CD14-positive monocyte (primary cell): Measurements from ENCODE around the gene EPHA7. TPM values are rescaled to one million over a fixed set of nuclear protein-coding genes. Genes with fewer than 3 reads are reported as not detected.

ENCODE experiments used
- DNase-seq, 3 donors: peaks; one replicate each; pipeline ENCODE4 v3.0.0-alpha.2; 2011 to 2022
- H2AFZ ChIP-seq: 2 replicates; pipeline ENCODE4 v1.6.0; 2012; ENCODE audit warnings: mild to moderate bottlenecking, low read depth, low read length, inconsistent platforms; ENCODE audit not compliant: insufficient read depth, poor library complexity, severe bottlenecking
- H3K27ac ChIP-seq, 2 donors: 1 replicate in 1 of 2; 2 replicates in 1 of 2; pipeline ENCODE4 v1.5.1; 2012 to 2013; ENCODE audit warnings: low read length in 2 of 2, control low read depth in 1 of 2, inconsistent platforms in 1 of 2, low read depth in 1 of 2, mild to moderate bottlenecking in 1 of 2
- H3K27me3 ChIP-seq, 2 donors: one replicate each; pipeline versions ENCODE4 v1.6.0 to v1.6.1; 2011 to 2013; ENCODE audit warnings: low read length in 2 of 2; ENCODE audit not compliant: control insufficient read depth in 2 of 2, insufficient read depth in 2 of 2
- H3K36me3 ChIP-seq, 2 donors: replicated peaks in 1 of 2; 1 replicate in 1 of 2; 2 replicates in 1 of 2; pipeline versions ENCODE4 v1.5.1 to v1.6.1; 2012 to 2013; ENCODE audit warnings: low read length in 2 of 2, control low read depth in 1 of 2, inconsistent platforms in 1 of 2, mild to moderate bottlenecking in 1 of 2; ENCODE audit not compliant: insufficient read depth in 2 of 2, control insufficient read depth in 1 of 2
- H3K4me1 ChIP-seq, 2 donors: 1 replicate in 1 of 2; 2 replicates in 1 of 2; pipeline versions ENCODE4 v1.5.1 to v1.6.1; 2012 to 2013; ENCODE audit warnings: low read length in 2 of 2, control low read depth in 1 of 2, inconsistent platforms in 1 of 2, mild to moderate bottlenecking in 1 of 2, moderate library complexity in 1 of 2; ENCODE audit not compliant: insufficient read depth in 2 of 2, control insufficient read depth in 1 of 2
- H3K4me2 ChIP-seq: replicated peaks from 2 replicates; pipeline ENCODE3; 2012; ENCODE audit warnings: low read length, moderate library complexity, mild to moderate bottlenecking; ENCODE audit not compliant: poor library complexity, severe bottlenecking; ENCODE audit errors: extremely low read depth
- H3K4me3 ChIP-seq, 3 experiments: fragments of 200-600 bp in 1 of 3; sonication (generic) in 1 of 3; replicated peaks in 1 of 3; 1 replicate in 2 of 3; 2 replicates in 1 of 3; pipeline ENCODE4 v1.5.1; 2011 to 2013; ENCODE audit warnings: low read length in 3 of 3, mild to moderate bottlenecking in 3 of 3, control low read depth in 2 of 3, low read depth in 2 of 3, inconsistent platforms in 1 of 3, moderate library complexity in 1 of 3
- H3K79me2 ChIP-seq: 2 replicates; pipeline ENCODE4 v1.6.0; 2012; ENCODE audit warnings: mild to moderate bottlenecking, control low read depth, inconsistent platforms, low read length, moderate library complexity; ENCODE audit not compliant: insufficient read depth
- H3K9ac ChIP-seq: 2 replicates; pipeline ENCODE4 v1.6.0; 2017; ENCODE audit warnings: low read length, mild to moderate bottlenecking; ENCODE audit not compliant: insufficient read depth, poor library complexity, severe bottlenecking
- H3K9me3 ChIP-seq, 2 donors: replicated peaks in 1 of 2; 1 replicate in 1 of 2; 2 replicates in 1 of 2; pipeline versions ENCODE4 v1.5.1 to v1.6.1; 2012 to 2013; ENCODE audit warnings: low read length in 2 of 2, control low read depth in 1 of 2; ENCODE audit not compliant: control insufficient read depth in 1 of 2, insufficient read depth in 1 of 2
- H4K20me1 ChIP-seq: 2 replicates; pipeline ENCODE4 v1.6.0; 2012; ENCODE audit warnings: mild to moderate bottlenecking, low read length, control low read depth, moderate library complexity; ENCODE audit not compliant: insufficient read depth
- H3K27ac Mint-ChIP-seq, 7 donors: one replicate each; pipeline ENCODE4 v1.8.0; 2020; ENCODE audit warnings: mild to moderate bottlenecking in 7 of 7, mixed read lengths in 7 of 7, moderate library complexity in 6 of 7, inconsistent platforms in 2 of 7
- H3K27me3 Mint-ChIP-seq, 3 donors: one replicate each; pipeline ENCODE4 v1.8.0; 2021 to 2022; ENCODE audit warnings: low read depth in 3 of 3, mild to moderate bottlenecking in 3 of 3, mixed read lengths in 3 of 3, moderate library complexity in 3 of 3, inconsistent platforms in 1 of 3
- H3K36me3 Mint-ChIP-seq, 2 donors: one replicate each; pipeline ENCODE4 v1.8.0; 2020; ENCODE audit warnings: mixed read lengths in 2 of 2, inconsistent platforms in 1 of 2, mild to moderate bottlenecking in 1 of 2
- H3K4me1 Mint-ChIP-seq: one replicate; pipeline ENCODE4 v1.8.0; 2020; ENCODE audit warnings: mild to moderate bottlenecking, mixed read lengths
- H3K4me3 Mint-ChIP-seq, 2 donors: one replicate each; pipeline ENCODE4 v1.8.0; 2020; ENCODE audit warnings: mild to moderate bottlenecking in 2 of 2, mixed read lengths in 2 of 2, moderate library complexity in 1 of 2
- H3K9me3 Mint-ChIP-seq, 7 donors: one replicate each; pipeline ENCODE4 v1.8.0; 2020 to 2022; ENCODE audit warnings: mixed read lengths in 7 of 7, mild to moderate bottlenecking in 6 of 7, moderate library complexity in 6 of 7, inconsistent platforms in 2 of 7
- CTCF ChIP-seq: fragments of 200-600 bp; IDR thresholded peaks from one replicate; pipeline ENCODE4 v1.8.0; 2022; ENCODE audit warnings: antibody characterized with exemption, mild to moderate bottlenecking
- WGBS: methylation state at CpG from one replicate; pipeline ENCODE4 v1.1.5; 2013; ENCODE audit warnings: missing lambda C conversion rate; ENCODE audit not compliant: insufficient coverage; 5-methylcytosine and 5-hydroxymethylcytosine counted together
- intact Hi-C, 2 donors: fragments of 100-400 bp; cut with micrococcal nuclease; formaldehyde crosslinking; loops; one replicate each; pipeline versions ENCODE4 v1.15.0 to v1.15.1; 2023
- polyA plus RNA-seq, 3 donors: library from polyadenylated mRNA; depleted of rRNA in 1 of 3; unstranded in 2 of 3; stranded (reverse) in 1 of 3; fragments of 300-500 nt in 2 of 3; fragments of >200 nt in 1 of 3; fragmentation: Illumina TruSeq in 2 of 3; gene quantifications; 1 replicate in 2 of 3; 2 replicates in 1 of 3; pipeline ENCODE4 v1.2.3, GENCODE V29; 2012 to 2021

Gene EPHA7
- polyA plus RNA-seq, 3 donors: not detected

GRCh38 chr6:93194480-93194879 lies 224.9 kb downstream of the EPHA7 start:
- Mint-ChIP-seq H3K36me3 (no peaks in the 10 kb centered on the region), H3K27me3 (peaks cover 0 to 1% (median 0%) of the 10 kb centered on the region in 3 donors), H3K9me3 (peaks cover 0 to 11% (median 2%) of the 10 kb centered on the region in 7 donors), H3K4me1 (no peaks in the 10 kb centered on the region), H3K27ac (no peak overlapping the region), H3K4me3 (no peak overlapping the region)
- H3K27ac ChIP-seq: no peak overlapping the region
- intact Hi-C loops: no loop called here
- no peaks in the 10 kb centered on the region for H4K20me1 ChIP-seq
- H3K79me2 ChIP-seq: no peaks in the 10 kb centered on the region
- H3K36me3 ChIP-seq: no peaks in the 10 kb centered on the region
- no peaks in the 10 kb centered on the region for H3K4me1 ChIP-seq
- H3K4me2 ChIP-seq: no peak overlapping the region
- no peak overlapping the region for H3K4me3 ChIP-seq
- H2AFZ ChIP-seq: no peak overlapping the region
- H3K9me3 ChIP-seq: peaks cover 0 to 4% of the 10 kb centered on the region in 2 donors
- no peak for TF ChIP-seq CTCF
- no peak for DNase-seq
- H3K9ac ChIP-seq: no peak overlapping the region
- no peaks in the 10 kb centered on the region for H3K27me3 ChIP-seq

- H3K36me3 Mint-ChIP-seq: no peaks in the 10 kb centered on the region
- intact Hi-C loops: no loop called here
Observed at GRCh38 chr6:93193868-93194267, 225.5 kb downstream of the EPHA7 start.

More at GRCh38 chr6:93193868-93194267, 225.5 kb downstream of the EPHA7 start:
- no peak overlapping the region for H3K4me3 ChIP-seq
- no peak overlapping the region for H3K27ac Mint-ChIP-seq
- H2AFZ ChIP-seq: no peak overlapping the region
- H3K4me1 ChIP-seq: no peaks in the 10 kb centered on the region
- no peak overlapping the region for H3K4me2 ChIP-seq
- TF ChIP-seq CTCF: no peak
- H3K27me3 Mint-ChIP-seq: peaks cover 0 to 1% (median 0%) of the 10 kb centered on the region in 3 donors
- no peaks in the 10 kb centered on the region for H3K4me1 Mint-ChIP-seq
- no peaks in the 10 kb centered on the region for H3K79me2 ChIP-seq
- H3K4me3 Mint-ChIP-seq: no peak overlapping the region
- H4K20me1 ChIP-seq: no peaks in the 10 kb centered on the region
- no peaks in the 10 kb centered on the region for H3K36me3 ChIP-seq
- H3K9me3 Mint-ChIP-seq: peaks cover 0 to 11% (median under 1%) of the 10 kb centered on the region in 7 donors
- no peak overlapping the region for H3K27ac ChIP-seq
- H3K9ac ChIP-seq: no peak overlapping the region
- no CpG with 5 or more reads among the region's 2 CpGs for WGBS
- DNase-seq: no peak
- H3K9me3 ChIP-seq: peaks cover 0 to 4% of the 10 kb centered on the region in 2 donors
- no peaks in the 10 kb centered on the region for H3K27me3 ChIP-seq
